GM12878 (cell line): Measurements from ENCODE around the gene CHAD. TPM values are rescaled to one million over a fixed set of nuclear protein-coding genes. Genes with fewer than 3 reads are reported as not detected.

Experiments used
- ATAC-seq: fragments of 200-7000 bp; cut with Tn5 transposase; 3 replicates; pipeline ENCODE4 v1.9.1; 2020; ENCODE audit warnings: mild to moderate bottlenecking, moderate library complexity
- BruUV-seq: library from RNA; stranded (reverse); fragments of 400-500 nt; replicated peaks from 2 replicates; lab custom pipeline; 2021; lab: Mats Ljungman, UMichigan
- CTCF ChIA-PET: fragments of 300-600 bp; sonication (Branson Sonifier 250); formaldehyde crosslinking; extraction: SDS; loops from one replicate; lab custom pipeline; 2021; ENCODE audit warnings: inconsistent platforms; lab: Yijun Ruan, JAX
- POLR2A ChIA-PET: fragments of 350-600 bp; formaldehyde crosslinking; extraction: SDS; loops from one replicate; lab custom pipeline; 2021; ENCODE audit warnings: inconsistent platforms; lab: Charles Lee
- RAD21 ChIA-PET: fragments of 300-600 bp; sonication (Branson Sonifier 250); formaldehyde crosslinking; loops from one replicate; lab custom pipeline; 2023; ENCODE audit warnings: antibody characterized with exemption; ENCODE audit not compliant: unreplicated experiment; lab: Charles Lee
- SMC1A ChIA-PET: fragments of 300-600 bp; sonication (Branson Sonifier 250); formaldehyde crosslinking; loops from one replicate; lab custom pipeline; 2023; ENCODE audit not compliant: unreplicated experiment, uncharacterized antibody; lab: Charles Lee
- DNase-seq: peaks from one replicate; pipeline ENCODE4 v3.0.0-alpha.2; 2011; ENCODE audit warnings: low read depth, low spot score
- FAIRE-seq: peaks from 3 replicates; lab custom pipeline; 2011; peaks lifted over from hg19 to GRCh38; lab: Jason Lieb, UNC
- H2AFZ ChIP-seq: 2 replicates; pipeline ENCODE4 v1.6.0; 2011; ENCODE audit warnings: low read depth, low read length, control low read depth; ENCODE audit not compliant: control insufficient read depth
- H3K27ac ChIP-seq: 2 replicates; pipeline ENCODE4 v1.5.1; 2011; ENCODE audit warnings: control low read depth; ENCODE audit not compliant: control insufficient read depth, insufficient read depth
- H3K27me3 ChIP-seq, 2 experiments: replicated peaks in 1 of 2; 2 replicates each; pipeline versions ENCODE4 v1.6.0 to v1.6.1; 2011; ENCODE audit warnings: low read length in 1 of 2; ENCODE audit not compliant: control insufficient read depth in 2 of 2, insufficient read depth in 2 of 2
- H3K36me3 ChIP-seq, 2 experiments: 2 replicates each; pipeline ENCODE4 v1.5.1; 2011; ENCODE audit warnings: low read length in 1 of 2; ENCODE audit not compliant: control insufficient read depth in 2 of 2, insufficient read depth in 2 of 2
- H3K4me1 ChIP-seq: 2 replicates; pipeline ENCODE4 v1.6.1; 2011; ENCODE audit warnings: mild to moderate bottlenecking, low read length, moderate library complexity, mixed read lengths; ENCODE audit not compliant: control insufficient read depth, insufficient read depth
- H3K4me2 ChIP-seq: 2 replicates; pipeline ENCODE4 v1.6.0; 2011; ENCODE audit warnings: control low read depth; ENCODE audit not compliant: control insufficient read depth, insufficient read depth
- H3K4me3 ChIP-seq: fragments of 200-600 bp; sonication (generic); 2 replicates; pipeline ENCODE4 v1.5.1; 2016
- H3K79me2 ChIP-seq: 2 replicates; pipeline ENCODE4 v1.6.0; 2011; ENCODE audit warnings: low read length; ENCODE audit not compliant: control insufficient read depth, insufficient read depth
- H3K9ac ChIP-seq: 2 replicates; pipeline ENCODE4 v1.8.0; 2011; ENCODE audit warnings: low read length, control low read depth, mixed read lengths; ENCODE audit not compliant: control insufficient read depth, insufficient read depth
- H3K9me3 ChIP-seq: replicated peaks from 3 replicates; pipeline ENCODE4 v1.5.1; 2011; ENCODE audit warnings: mild to moderate bottlenecking, low read length; ENCODE audit not compliant: control insufficient read depth, insufficient read depth
- H4K20me1 ChIP-seq: 2 replicates; pipeline ENCODE4 v1.6.0; 2011; ENCODE audit not compliant: control insufficient read depth, insufficient read depth
- BMI1 ChIP-seq: fragments of 450-650 bp; IDR thresholded peaks from 2 replicates; pipeline ENCODE4 v1.6.1; 2016; ENCODE audit warnings: mild to moderate bottlenecking, moderate library complexity, borderline replicate concordance
- CHD4 ChIP-seq: fragments of 200-600 bp; sonication (generic); IDR thresholded peaks from 2 replicates; pipeline ENCODE4 v1.6.1; 2016; ENCODE audit warnings: mild to moderate bottlenecking
- ZBTB4 ChIP-seq: fragments of 450-650 bp; formaldehyde crosslinking; IDR thresholded peaks from 2 replicates; pipeline ENCODE4 v1.4.0; 2022; ENCODE audit warnings: mild to moderate bottlenecking, moderate library complexity
- WGBS: methylation state at CpG from one replicate; pipeline ENCODE4 v1.1.6; 2016; ENCODE audit warnings: low lambda C conversion rate; ENCODE audit not compliant: insufficient replicate concordance, insufficient coverage; ENCODE audit errors: missing lambda C conversion rate; 5-methylcytosine and 5-hydroxymethylcytosine counted together
- in situ Hi-C: fragments of 300-500 bp; cut with MboI; formaldehyde crosslinking; loops from 9 replicates; pipeline ENCODE4 v1.14.3; 2018; ENCODE audit warnings: mixed read lengths
- intact Hi-C: fragments of 100-400 bp; cut with micrococcal nuclease; formaldehyde crosslinking; loops from one replicate; pipeline ENCODE4 v1.14.2; 2022; ENCODE audit not compliant: unreplicated experiment
- polyA plus RNA-seq, 11 experiments: library from polyadenylated mRNA; depleted of rRNA in 4 of 11; unstranded in 6 of 11; stranded (reverse) in 5 of 11; fragments of >200 nt; fragmentation: Nextera tagmentation in 4 of 11; fragmentation: Illumina TruSeq in 1 of 11; extraction: Ambion mirVana in 4 of 11; extraction: Trizol in 1 of 11; gene quantifications; 1 replicate in 1 of 11; 2 replicates in 10 of 11; pipeline versions ENCODE4 v1.2.1 to v1.2.3, GENCODE V29; 2011 to 2016; ENCODE audit warnings: inconsistent platforms in 2 of 11, missing spikeins in 2 of 11, low read depth in 1 of 11
- total RNA-seq, 4 experiments: library from RNA; depleted of rRNA in 3 of 4; stranded (reverse); fragments of >200 nt in 3 of 4; fragmentation: Illumina TruSeq in 1 of 4; extraction: Trizol in 1 of 4; gene quantifications; 2 replicates each; pipeline versions ENCODE4 v1.2.1 to v1.2.3, GENCODE V29; 2013 to 2021

Gene CHAD
- total and polyA plus RNA-seq, 10 of the 15 experiments (the other 5 are each of a cell fraction or from before 2014, with no cell fraction given): 0.06 TPM; not detected in 9

DNA sequence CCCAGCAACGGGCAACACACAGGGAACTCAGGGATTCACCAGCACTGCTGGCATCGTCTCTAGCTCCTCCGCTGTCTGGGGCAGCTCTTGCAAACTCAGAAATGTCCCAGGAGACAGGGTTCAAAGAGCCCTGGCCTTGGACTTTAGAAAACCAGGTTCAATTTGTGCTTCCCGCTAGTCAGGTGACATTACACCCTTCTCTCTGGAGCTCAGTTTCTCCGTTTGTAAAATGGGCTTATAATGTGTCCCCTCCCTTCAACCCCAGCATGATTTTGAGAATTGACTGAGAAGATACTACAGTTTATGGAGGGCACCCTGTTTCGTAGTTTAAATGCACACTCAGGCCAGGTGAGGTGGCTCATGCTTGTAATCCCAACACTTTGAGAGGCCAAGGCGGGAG, 37.6 kb upstream of the CHAD start:
- DNase-seq (no peak), FAIRE-seq (no peak), ATAC-seq (no peak)
- no peak overlapping the region for H3K9ac ChIP-seq
- in situ Hi-C loops: no loop called here
- no peaks in the 10 kb centered on the region for H3K27me3 ChIP-seq
- BruUV-seq: no TSS peak
- no peak overlapping the region for H2AFZ ChIP-seq
- no peak overlapping the region for H3K4me3 ChIP-seq
- H3K4me2 ChIP-seq: no peak overlapping the region
- no peaks in the 10 kb centered on the region for H3K9me3 ChIP-seq
- ChIA-PET POLR2A (interaction anchor here (0.5 kb wide), 1 partner anchor 242 kb away, joined by 3 read pairs; no protein-coding TSS in a partner anchor), CTCF (interaction anchor here (0.6 to 1.0 kb wide), 2 partner anchors 23 to 709 kb away, joined by 3 to 4 read pairs; no protein-coding TSS in a partner anchor), RAD21 (no interaction called here), SMC1A (interaction anchor here (0.7 to 1.9 kb wide), 4 partner anchors 9 to 29 kb away, joined by 3 to 5 read pairs (median 4); partner anchors contain the start of gene RSAD1)
- H3K4me1 ChIP-seq: peaks cover 17% of the 10 kb centered on the region
- TF ChIP-seq ZBTB4 (CRISPR knock-in tag): no peak
- TF ChIP-seq BMI1: no peak
- no peak for TF ChIP-seq CHD4
- intact Hi-C loops: no loop called here
- no peaks in the 10 kb centered on the region for H4K20me1 ChIP-seq
- 45% methylated on average over 7 of the region's 7 CpGs for WGBS
- H3K79me2 ChIP-seq: peaks cover 3% of the 10 kb centered on the region; the same call in 1 of the 2 replicates
- H3K36me3 ChIP-seq: no peaks in the 10 kb centered on the region
- H3K27ac ChIP-seq: no peak overlapping the region
